ENCODE measurements around the gene SMIM32. TPM values are rescaled to one million over a fixed set of nuclear protein-coding genes. Genes with fewer than 3 reads are reported as not detected.
A peak's percentile ranks its signal among the peaks of the same experiment; 100 is the strongest.

Gene SMIM32
- total and polyA plus RNA-seq, 2 of the 4 experiments (the other 2 are of a cell fraction), result not detected

DNA sequence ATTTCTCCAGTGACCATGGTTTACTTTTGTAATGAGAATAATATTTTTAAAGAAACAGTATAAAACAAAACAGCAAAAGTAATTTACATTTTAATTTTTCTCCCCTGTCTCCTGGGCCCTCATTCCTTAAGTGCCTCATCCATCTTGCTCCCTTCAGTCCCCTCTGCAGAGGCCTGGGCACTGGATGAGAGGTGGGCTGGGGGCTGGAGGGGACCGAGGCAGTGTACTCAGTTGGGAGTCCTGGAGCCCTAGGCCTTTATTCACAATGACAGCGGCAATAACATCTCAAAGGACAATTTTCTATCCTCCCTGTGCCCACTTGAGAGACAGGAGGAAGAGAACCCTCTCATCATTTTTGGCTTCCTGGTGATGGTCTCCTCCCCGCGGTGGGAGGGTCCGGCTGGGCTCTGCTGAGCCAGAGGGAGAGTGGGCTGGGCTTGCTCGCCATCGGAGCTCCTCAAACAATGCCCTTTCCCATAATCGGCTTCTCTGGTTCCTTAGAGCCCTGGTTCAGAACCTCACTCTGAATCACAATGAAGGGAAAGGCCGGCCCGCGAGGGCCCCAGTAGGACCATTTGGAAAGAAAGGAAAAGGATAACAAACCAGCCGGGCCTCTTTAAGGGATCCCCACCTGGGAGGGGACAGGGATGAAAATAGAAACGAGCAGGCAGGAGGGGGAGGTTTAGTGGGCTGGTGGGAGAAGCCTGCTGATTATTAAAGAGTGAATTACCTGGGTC lies 9.7 kb upstream of the SMIM32 start:
- Histone ChIP-seq H3K18ac (ENCODE audit: low read depth, low read length) (no peak overlapping the region), H3K4me1 (ENCODE audit: control insufficient read depth, insufficient read depth, low read length) (no peaks in the 10 kb centered on the region), H3K56ac (ENCODE audit: extremely low read depth, insufficient read depth, low read length) (no peak overlapping the region), H2BK20ac (ENCODE audit: low read depth, low read length) (no peak overlapping the region), H3K27me3 (ENCODE audit: control insufficient read depth, insufficient read depth, low read length) (peaks cover 29% of the 10 kb centered on the region), H2AFZ (replicated peaks; ENCODE audit: low read length, poor library complexity) (peak overlapping the region; percentile 58), H3K14ac (replicated peaks; ENCODE audit: low read depth, low read length) (no peak overlapping the region), H2AK5ac (ENCODE audit: low read depth, low read length) (no peak overlapping the region), H3K4me3 (ENCODE audit: insufficient read depth, low read depth, low read length) (no peak overlapping the region), H3K27ac (ENCODE audit: insufficient read depth, low read length) (no peak overlapping the region), H4K20me1 (ENCODE audit: insufficient read depth, low read length) (no peaks in the 10 kb centered on the region), H2BK15ac (ENCODE audit: low read depth, low read length) (no peak overlapping the region), H3K9me3 (ENCODE audit: control insufficient read depth, insufficient read depth, low read length) (no peaks in the 10 kb centered on the region; the same call in 1 of the 2 replicates), H3K79me1 (ENCODE audit: low read depth in 1 of 2, low read length in 2 of 2) (no peaks in the 10 kb centered on the region), H3K4ac (ENCODE audit: low read depth, low read length) (no peak overlapping the region), H2BK5ac (ENCODE audit: low read depth, low read length, poor library complexity, severe bottlenecking) (no peak overlapping the region), H4K91ac (ENCODE audit: insufficient read depth, low read depth, low read length) (no peak overlapping the region), H3K23ac (ENCODE audit: low read depth, low read length) (no peak overlapping the region), H3K36me3 (ENCODE audit: control insufficient read depth, insufficient read depth, low read length) (no peaks in the 10 kb centered on the region), H2AK9ac (replicated peaks; ENCODE audit: low read depth, low read length, poor library complexity) (no peak overlapping the region), H3K9me1 (ENCODE audit: insufficient read depth, low read length) (no peaks in the 10 kb centered on the region), H3K4me2 (ENCODE audit: low read depth, low read length) (no peak overlapping the region), H3K9ac (ENCODE audit: low read depth, low read length) (no peak overlapping the region), H4K5ac (ENCODE audit: low read depth, low read length) (no peak overlapping the region), H2BK120ac (ENCODE audit: low read depth, low read length) (no peak overlapping the region), H4K8ac (ENCODE audit: low read depth in 2 of 2, low read length in 2 of 2) (no peak overlapping the region)
- ChIA-PET POLR2A (ENCODE audit: unreplicated experiment) (no interaction called here), CTCF (no interaction called here)
- DNase-seq, result no peak
- BruUV-seq (replicated peaks), result no TSS peak
- dilution Hi-C loops (cut with HindIII; ENCODE audit: low sequenced_read_pairs, unreplicated experiment) (no loop called here), in situ Hi-C loops (cut with MboI; ENCODE audit: low sequenced_read_pairs) (loop anchor here (25.0 kb wide), 1 partner anchor 640 kb away; no protein-coding TSS in a partner anchor), intact Hi-C loops (cut with micrococcal nuclease) (no loop called here)
- peak; percentile 36; the same call in 1 of the 2 replicates for ATAC-seq (ENCODE audit: low read depth)
- TF ChIP-seq MAFK (IDR thresholded peaks at IDR 0.05; ENCODE audit: low read depth, low read length) (no peak), MXI1 (IDR thresholded peaks at IDR 0.05; ENCODE audit: borderline replicate concordance, low read depth, low read length) (no peak), NFE2L2 (IDR thresholded peaks at IDR 0.05; ENCODE audit: low read depth, low read length) (no peak), BHLHE40 (IDR thresholded peaks at IDR 0.05; ENCODE audit: low read depth, low read length) (no peak), CHD1 (IDR thresholded peaks at IDR 0.05; ENCODE audit: low read depth, low read length) (no peak), POLR2A (IDR thresholded peaks at IDR 0.05; ENCODE audit: low read depth, low read length) (no peak), RCOR1 (IDR thresholded peaks at IDR 0.05; ENCODE audit: insufficient replicate concordance, low read length) (no peak), FOS (IDR thresholded peaks at IDR 0.05; ENCODE audit: low read depth, low read length) (no peak), MAZ (IDR thresholded peaks at IDR 0.05; ENCODE audit: borderline replicate concordance, low read depth, low read length) (no peak), RFX5 (IDR thresholded peaks at IDR 0.05; ENCODE audit: low read depth, low read length) (no peak)
- TF ChIP-seq, protein P1, sequence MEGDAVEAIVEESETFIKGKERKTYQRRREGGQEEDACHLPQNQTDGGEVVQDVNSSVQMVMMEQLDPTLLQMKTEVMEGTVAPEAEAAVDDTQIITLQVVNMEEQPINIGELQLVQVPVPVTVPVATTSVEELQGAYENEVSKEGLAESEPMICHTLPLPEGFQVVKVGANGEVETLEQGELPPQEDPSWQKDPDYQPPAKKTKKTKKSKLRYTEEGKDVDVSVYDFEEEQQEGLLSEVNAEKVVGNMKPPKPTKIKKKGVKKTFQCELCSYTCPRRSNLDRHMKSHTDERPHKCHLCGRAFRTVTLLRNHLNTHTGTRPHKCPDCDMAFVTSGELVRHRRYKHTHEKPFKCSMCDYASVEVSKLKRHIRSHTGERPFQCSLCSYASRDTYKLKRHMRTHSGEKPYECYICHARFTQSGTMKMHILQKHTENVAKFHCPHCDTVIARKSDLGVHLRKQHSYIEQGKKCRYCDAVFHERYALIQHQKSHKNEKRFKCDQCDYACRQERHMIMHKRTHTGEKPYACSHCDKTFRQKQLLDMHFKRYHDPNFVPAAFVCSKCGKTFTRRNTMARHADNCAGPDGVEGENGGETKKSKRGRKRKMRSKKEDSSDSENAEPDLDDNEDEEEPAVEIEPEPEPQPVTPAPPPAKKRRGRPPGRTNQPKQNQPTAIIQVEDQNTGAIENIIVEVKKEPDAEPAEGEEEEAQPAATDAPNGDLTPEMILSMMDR (conservative IDR thresholded peaks at IDR 0.05; ENCODE audit: low read depth, low read length), result no peak
- TF ChIP-seq, protein P2, sequence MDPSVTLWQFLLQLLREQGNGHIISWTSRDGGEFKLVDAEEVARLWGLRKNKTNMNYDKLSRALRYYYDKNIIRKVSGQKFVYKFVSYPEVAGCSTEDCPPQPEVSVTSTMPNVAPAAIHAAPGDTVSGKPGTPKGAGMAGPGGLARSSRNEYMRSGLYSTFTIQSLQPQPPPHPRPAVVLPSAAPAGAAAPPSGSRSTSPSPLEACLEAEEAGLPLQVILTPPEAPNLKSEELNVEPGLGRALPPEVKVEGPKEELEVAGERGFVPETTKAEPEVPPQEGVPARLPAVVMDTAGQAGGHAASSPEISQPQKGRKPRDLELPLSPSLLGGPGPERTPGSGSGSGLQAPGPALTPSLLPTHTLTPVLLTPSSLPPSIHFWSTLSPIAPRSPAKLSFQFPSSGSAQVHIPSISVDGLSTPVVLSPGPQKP (IDR thresholded peaks at IDR 0.05; ENCODE audit: borderline replicate concordance, low read depth, low read length), result no peak
- 4% methylated on average over 4 of the region's 13 CpGs; no CpG with 5 or more reads in 1 of the 2 experiments for WGBS, 2 experiments (ENCODE audit: extremely low coverage in 2 of 2, insufficient read length in 1 of 2)

Measured in IMR-90 (cell line).